Neural cell (in vitro differentiated cells): ENCODE data around the gene WDR1. TPM values are rescaled to one million over a fixed set of nuclear protein-coding genes. Genes with fewer than 3 reads are reported as not detected.

ENCODE experiments used
- H2AFZ ChIP-seq: fragments of 200-600, 300-800 bp; sonication (generic), shearing (Covaris generic); 2 replicates; pipeline ENCODE4 v1.6.0; 2014; ENCODE audit warnings: low read depth, mild to moderate bottlenecking, antibody characterized with exemption, low read length, moderate library complexity
- H3F3A ChIP-seq: fragments of 200-600 bp; shearing (Covaris generic); 2 replicates; pipeline ENCODE4 v1.6.1; 2016; ENCODE audit warnings: mild to moderate bottlenecking, moderate library complexity, mixed read lengths, antibody characterized with exemption, low read length; ENCODE audit not compliant: insufficient read depth, poor library complexity, severe bottlenecking
- H3K27ac ChIP-seq: fragments of 200-600, 300-800 bp; sonication (generic), shearing (Covaris generic); 2 replicates; pipeline ENCODE4 v1.5.1; 2014; ENCODE audit warnings: mild to moderate bottlenecking, low read length, moderate library complexity
- H3K27me3 ChIP-seq: fragments of 300-800, 200-600 bp; sonication (generic), shearing (Covaris generic); 2 replicates; pipeline ENCODE4 v1.6.0; 2014; ENCODE audit warnings: mild to moderate bottlenecking, low read depth, low read length, moderate library complexity; ENCODE audit not compliant: insufficient read depth
- H3K36me3 ChIP-seq: fragments of 300-800, 200-600 bp; sonication (generic), shearing (Covaris generic); 2 replicates; pipeline ENCODE4 v1.5.1; 2014; ENCODE audit warnings: mild to moderate bottlenecking, antibody characterized with exemption, low read length, moderate library complexity; ENCODE audit not compliant: insufficient read depth
- H3K4me2 ChIP-seq: fragments of 300-800, 200-600 bp; sonication (generic), shearing (Covaris generic); 2 replicates; pipeline ENCODE4 v1.6.0; 2014; ENCODE audit warnings: mild to moderate bottlenecking, low read length
- H3K4me3 ChIP-seq: fragments of 300-800, 200-600 bp; sonication (generic), shearing (Covaris generic); 2 replicates; pipeline ENCODE4 v1.5.1; 2014; ENCODE audit warnings: mild to moderate bottlenecking, low read length, moderate library complexity
- H3K79me2 ChIP-seq: fragments of 200-600 bp; shearing (Covaris generic); replicated peaks from 2 replicates; pipeline ENCODE4 v1.6.0; 2014; ENCODE audit warnings: mild to moderate bottlenecking, low read length, moderate library complexity; ENCODE audit not compliant: insufficient read depth
- H3K9ac ChIP-seq: fragments of 300-800, 200-600 bp; sonication (generic), shearing (Covaris generic); 2 replicates; pipeline ENCODE4 v1.6.1; 2016; ENCODE audit warnings: mild to moderate bottlenecking, low read length, mixed read lengths
- H3K9me2 ChIP-seq: fragments of 200-600 bp; shearing (Covaris generic); 2 replicates; pipeline ENCODE4 v1.6.1; 2016; ENCODE audit warnings: mild to moderate bottlenecking, low read length, mixed read lengths; ENCODE audit not compliant: insufficient read depth
- H3K9me3 ChIP-seq: fragments of 200-600, 300-800 bp; sonication (generic), shearing (Covaris generic); 2 replicates; pipeline ENCODE4 v1.6.1; 2016; ENCODE audit warnings: mild to moderate bottlenecking, mixed run types, low read length, moderate library complexity, mixed read lengths
- H4K20me1 ChIP-seq: fragments of 200-600 bp; shearing (Covaris generic); 2 replicates; pipeline ENCODE4 v1.6.1; 2016; ENCODE audit warnings: mild to moderate bottlenecking, mixed run types; ENCODE audit not compliant: insufficient read depth
- EP300 ChIP-seq: fragments of 450-650 bp; conservative IDR thresholded peaks from 2 replicates; pipeline ENCODE4 v1.6.1; 2014; ENCODE audit warnings: antibody characterized with exemption, mild to moderate bottlenecking, moderate library complexity; ENCODE audit not compliant: poor library complexity, severe bottlenecking
- EZH2 ChIP-seq: fragments of 200-600, 300-800 bp; shearing (Covaris generic), sonication (generic); IDR thresholded peaks from 2 replicates; pipeline ENCODE4 v1.6.1; 2014; ENCODE audit warnings: antibody characterized with exemption, low read length, borderline replicate concordance, mild to moderate bottlenecking; ENCODE audit not compliant: insufficient read depth, poor library complexity, severe bottlenecking
- MXI1 ChIP-seq: fragments of 450-650 bp; conservative IDR thresholded peaks from 2 replicates; pipeline ENCODE4 v1.6.1; 2014; ENCODE audit warnings: antibody characterized with exemption, mild to moderate bottlenecking; ENCODE audit not compliant: poor library complexity, severe bottlenecking
- POLR2AphosphoS5 ChIP-seq: IDR thresholded peaks from 2 replicates; pipeline ENCODE4 v1.6.1; 2012
- RAD21 ChIP-seq: fragments of 450-650 bp; conservative IDR thresholded peaks from 2 replicates; pipeline ENCODE4 v1.6.1; 2014; ENCODE audit warnings: antibody characterized with exemption, mild to moderate bottlenecking, moderate library complexity
- SMC3 ChIP-seq: fragments of 450-650 bp; conservative IDR thresholded peaks from 2 replicates; pipeline ENCODE4 v1.6.1; 2014; ENCODE audit warnings: antibody characterized with exemption, mild to moderate bottlenecking, moderate library complexity; ENCODE audit not compliant: poor library complexity
- TAF1 ChIP-seq: IDR thresholded peaks from 2 replicates; pipeline ENCODE4 v1.6.1; 2012; ENCODE audit warnings: low read depth
- polyA plus RNA-seq: library from polyadenylated mRNA; depleted of rRNA; stranded (reverse); fragments of >200 nt; gene quantifications from 2 replicates; pipeline ENCODE4 v1.2.3, GENCODE V29; 2014
- TF ChIP-seq, protein P1 (sequence below): IDR thresholded peaks from 2 replicates; pipeline ENCODE4 v1.6.1; 2012; ENCODE audit warnings: borderline replicate concordance
- TF ChIP-seq, protein P2 (sequence below): fragments of 450-650 bp; IDR thresholded peaks from 2 replicates; pipeline ENCODE4 v1.5.1; 2014; ENCODE audit warnings: antibody characterized with exemption, mild to moderate bottlenecking, moderate library complexity; ENCODE audit not compliant: poor library complexity, severe bottlenecking

WDR1 gene
- polyA plus RNA-seq, 1 donor from 2014 or later = 106 TPM

DNA sequence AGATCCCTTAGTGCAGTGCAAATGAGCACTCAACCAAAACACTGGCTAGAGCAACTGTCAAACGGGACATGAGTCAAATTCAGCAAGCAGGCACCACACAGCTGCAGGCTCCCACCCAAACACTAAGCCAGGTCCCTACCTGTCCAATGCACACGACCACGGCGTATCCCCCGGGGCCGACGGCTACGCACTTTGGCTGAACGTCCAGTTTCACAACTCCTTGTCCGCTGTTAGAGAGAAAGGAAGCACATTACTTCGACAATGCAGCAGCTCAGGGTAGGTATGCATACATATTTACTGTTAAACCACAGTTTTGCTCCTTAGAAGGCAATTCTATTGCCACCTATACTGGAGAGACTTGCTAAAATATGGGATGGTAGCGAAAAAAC is 35.4 kb downstream of the WDR1 start:
- H3K9me3 ChIP-seq = no peaks in the 10 kb centered on the region
- no peak overlapping the region for H3K9ac ChIP-seq
- TF ChIP-seq EZH2 (no peak), TAF1 (no peak), MXI1 (no peak), SMC3 (no peak), RAD21 (no peak), POLR2AphosphoS5 (no peak), EP300 (no peak)
- TF ChIP-seq, protein P1, sequence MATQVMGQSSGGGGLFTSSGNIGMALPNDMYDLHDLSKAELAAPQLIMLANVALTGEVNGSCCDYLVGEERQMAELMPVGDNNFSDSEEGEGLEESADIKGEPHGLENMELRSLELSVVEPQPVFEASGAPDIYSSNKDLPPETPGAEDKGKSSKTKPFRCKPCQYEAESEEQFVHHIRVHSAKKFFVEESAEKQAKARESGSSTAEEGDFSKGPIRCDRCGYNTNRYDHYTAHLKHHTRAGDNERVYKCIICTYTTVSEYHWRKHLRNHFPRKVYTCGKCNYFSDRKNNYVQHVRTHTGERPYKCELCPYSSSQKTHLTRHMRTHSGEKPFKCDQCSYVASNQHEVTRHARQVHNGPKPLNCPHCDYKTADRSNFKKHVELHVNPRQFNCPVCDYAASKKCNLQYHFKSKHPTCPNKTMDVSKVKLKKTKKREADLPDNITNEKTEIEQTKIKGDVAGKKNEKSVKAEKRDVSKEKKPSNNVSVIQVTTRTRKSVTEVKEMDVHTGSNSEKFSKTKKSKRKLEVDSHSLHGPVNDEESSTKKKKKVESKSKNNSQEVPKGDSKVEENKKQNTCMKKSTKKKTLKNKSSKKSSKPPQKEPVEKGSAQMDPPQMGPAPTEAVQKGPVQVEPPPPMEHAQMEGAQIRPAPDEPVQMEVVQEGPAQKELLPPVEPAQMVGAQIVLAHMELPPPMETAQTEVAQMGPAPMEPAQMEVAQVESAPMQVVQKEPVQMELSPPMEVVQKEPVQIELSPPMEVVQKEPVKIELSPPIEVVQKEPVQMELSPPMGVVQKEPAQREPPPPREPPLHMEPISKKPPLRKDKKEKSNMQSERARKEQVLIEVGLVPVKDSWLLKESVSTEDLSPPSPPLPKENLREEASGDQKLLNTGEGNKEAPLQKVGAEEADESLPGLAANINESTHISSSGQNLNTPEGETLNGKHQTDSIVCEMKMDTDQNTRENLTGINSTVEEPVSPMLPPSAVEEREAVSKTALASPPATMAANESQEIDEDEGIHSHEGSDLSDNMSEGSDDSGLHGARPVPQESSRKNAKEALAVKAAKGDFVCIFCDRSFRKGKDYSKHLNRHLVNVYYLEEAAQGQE = no peak
- TF ChIP-seq, protein P2, sequence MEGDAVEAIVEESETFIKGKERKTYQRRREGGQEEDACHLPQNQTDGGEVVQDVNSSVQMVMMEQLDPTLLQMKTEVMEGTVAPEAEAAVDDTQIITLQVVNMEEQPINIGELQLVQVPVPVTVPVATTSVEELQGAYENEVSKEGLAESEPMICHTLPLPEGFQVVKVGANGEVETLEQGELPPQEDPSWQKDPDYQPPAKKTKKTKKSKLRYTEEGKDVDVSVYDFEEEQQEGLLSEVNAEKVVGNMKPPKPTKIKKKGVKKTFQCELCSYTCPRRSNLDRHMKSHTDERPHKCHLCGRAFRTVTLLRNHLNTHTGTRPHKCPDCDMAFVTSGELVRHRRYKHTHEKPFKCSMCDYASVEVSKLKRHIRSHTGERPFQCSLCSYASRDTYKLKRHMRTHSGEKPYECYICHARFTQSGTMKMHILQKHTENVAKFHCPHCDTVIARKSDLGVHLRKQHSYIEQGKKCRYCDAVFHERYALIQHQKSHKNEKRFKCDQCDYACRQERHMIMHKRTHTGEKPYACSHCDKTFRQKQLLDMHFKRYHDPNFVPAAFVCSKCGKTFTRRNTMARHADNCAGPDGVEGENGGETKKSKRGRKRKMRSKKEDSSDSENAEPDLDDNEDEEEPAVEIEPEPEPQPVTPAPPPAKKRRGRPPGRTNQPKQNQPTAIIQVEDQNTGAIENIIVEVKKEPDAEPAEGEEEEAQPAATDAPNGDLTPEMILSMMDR = no peak
- no peaks in the 10 kb centered on the region for H4K20me1 ChIP-seq
- H3F3A ChIP-seq = no peaks in the 10 kb centered on the region
- no peaks in the 10 kb centered on the region for H3K79me2 ChIP-seq
- no peak overlapping the region for H3K27ac ChIP-seq
- no peak overlapping the region for H2AFZ ChIP-seq
- H3K4me2 ChIP-seq = no peak overlapping the region
- H3K4me3 ChIP-seq = no peak overlapping the region
- peaks cover 12% of the 10 kb centered on the region for H3K36me3 ChIP-seq
- H3K9me2 ChIP-seq = no peaks in the 10 kb centered on the region
- H3K27me3 ChIP-seq = no peaks in the 10 kb centered on the region

- TF ChIP-seq, protein P1 = no peak
- TF ChIP-seq POLR2AphosphoS5 (no peak), EP300 (no peak), TAF1 (no peak), SMC3 (no peak), EZH2 (no peak), MXI1 (no peak), RAD21 (no peak)
- TF ChIP-seq, protein P2 = no peak
- Histone ChIP-seq H3K9me3 (no peaks in the 10 kb centered on the region), H2AFZ (no peak overlapping the region), H3K79me2 (no peaks in the 10 kb centered on the region), H3K4me3 (no peak overlapping the region), H3F3A (no peaks in the 10 kb centered on the region), H3K9me2 (no peaks in the 10 kb centered on the region), H3K9ac (no peak overlapping the region), H3K36me3 (peaks cover 12% of the 10 kb centered on the region), H4K20me1 (no peaks in the 10 kb centered on the region), H3K27me3 (no peaks in the 10 kb centered on the region), H3K4me2 (no peak overlapping the region), H3K27ac (no peak overlapping the region)
Measured at GRCh38 chr4:10080589-10081217, 35.9 kb downstream of the WDR1 start.
